Epithelial cell of esophagus (primary cell): ENCODE measurements around the gene ATG4D.
"Not testable (repeated sequence)": the region's sequence is repeated elsewhere in the genome, so short reads cannot be mapped to it uniquely, and the experiment has no call there.

ENCODE experiments used
- DNase-seq: peaks from one replicate; pipeline ENCODE4 v3.0.0; 2010; ENCODE audit warnings: low read depth
- H3K4me3 ChIP-seq: 2 replicates; pipeline ENCODE4 v1.5.1; 2011; ENCODE audit warnings: mild to moderate bottlenecking, low read length, control low read depth
- TF ChIP-seq, protein P1 (sequence below): IDR thresholded peaks from 2 replicates; pipeline ENCODE4 v1.5.1; 2011; ENCODE audit warnings: low read depth, mild to moderate bottlenecking, low read length, control low read depth, inconsistent platforms; ENCODE audit not compliant: insufficient read depth; ENCODE audit errors: missing control alignments

Gene ATG4D

GRCh38 chr19:10519421-10519820 is 24.3 kb upstream of the ATG4D start:
- DNase-seq, result no peak
- TF ChIP-seq, protein P1, sequence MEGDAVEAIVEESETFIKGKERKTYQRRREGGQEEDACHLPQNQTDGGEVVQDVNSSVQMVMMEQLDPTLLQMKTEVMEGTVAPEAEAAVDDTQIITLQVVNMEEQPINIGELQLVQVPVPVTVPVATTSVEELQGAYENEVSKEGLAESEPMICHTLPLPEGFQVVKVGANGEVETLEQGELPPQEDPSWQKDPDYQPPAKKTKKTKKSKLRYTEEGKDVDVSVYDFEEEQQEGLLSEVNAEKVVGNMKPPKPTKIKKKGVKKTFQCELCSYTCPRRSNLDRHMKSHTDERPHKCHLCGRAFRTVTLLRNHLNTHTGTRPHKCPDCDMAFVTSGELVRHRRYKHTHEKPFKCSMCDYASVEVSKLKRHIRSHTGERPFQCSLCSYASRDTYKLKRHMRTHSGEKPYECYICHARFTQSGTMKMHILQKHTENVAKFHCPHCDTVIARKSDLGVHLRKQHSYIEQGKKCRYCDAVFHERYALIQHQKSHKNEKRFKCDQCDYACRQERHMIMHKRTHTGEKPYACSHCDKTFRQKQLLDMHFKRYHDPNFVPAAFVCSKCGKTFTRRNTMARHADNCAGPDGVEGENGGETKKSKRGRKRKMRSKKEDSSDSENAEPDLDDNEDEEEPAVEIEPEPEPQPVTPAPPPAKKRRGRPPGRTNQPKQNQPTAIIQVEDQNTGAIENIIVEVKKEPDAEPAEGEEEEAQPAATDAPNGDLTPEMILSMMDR, result no peak
- no peak overlapping the region for H3K4me3 ChIP-seq

DNA sequence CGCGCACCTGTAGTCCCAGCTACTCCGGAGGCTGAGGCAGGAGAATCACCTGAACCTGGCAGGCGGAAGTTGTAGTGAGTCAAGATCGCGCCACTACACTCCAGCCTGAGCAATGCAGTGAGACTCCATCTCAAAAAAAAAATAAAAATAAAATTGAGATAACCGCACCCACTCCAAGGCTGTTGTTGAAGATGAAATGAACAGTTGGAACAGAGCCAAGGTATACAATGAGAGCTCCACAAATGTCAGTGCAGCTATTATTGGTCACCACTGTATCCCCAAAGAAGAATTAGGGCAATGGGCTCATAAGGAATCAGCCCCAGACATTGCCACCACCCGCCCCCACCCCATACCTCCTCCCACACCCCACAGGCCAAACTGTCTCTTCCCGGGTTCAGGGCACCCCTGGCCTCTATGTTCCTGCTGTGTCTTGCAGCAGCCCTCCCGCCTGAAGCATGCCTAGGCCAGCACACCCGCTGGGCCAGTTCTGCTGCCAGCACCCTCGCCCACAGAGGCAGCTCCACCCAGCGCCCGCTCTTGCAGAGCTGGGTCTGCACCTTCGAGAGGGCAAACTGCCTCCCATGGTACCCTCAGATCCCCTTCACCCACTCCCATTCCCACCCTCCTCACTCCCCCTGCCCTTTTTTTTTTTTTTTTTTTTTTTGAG is 22.9 kb upstream of the ATG4D start:
- no peak overlapping the region for H3K4me3 ChIP-seq
- TF ChIP-seq, protein P1, result peak; percentile 10
- DNase-seq, result peak; percentile 95

- TF ChIP-seq, protein P1, result no peak
- H3K4me3 ChIP-seq, result no peak overlapping the region
- no peak for DNase-seq
These were observed 22.1 kb upstream of the ATG4D start for GRCh38 chr19:10521461-10522171.

- TF ChIP-seq, protein P1, result no peak
- no peak overlapping the region for H3K4me3 ChIP-seq
- no peak for DNase-seq
These were observed 20.5 kb upstream of the ATG4D start for GRCh38 chr19:10523135-10523636.

DNA sequence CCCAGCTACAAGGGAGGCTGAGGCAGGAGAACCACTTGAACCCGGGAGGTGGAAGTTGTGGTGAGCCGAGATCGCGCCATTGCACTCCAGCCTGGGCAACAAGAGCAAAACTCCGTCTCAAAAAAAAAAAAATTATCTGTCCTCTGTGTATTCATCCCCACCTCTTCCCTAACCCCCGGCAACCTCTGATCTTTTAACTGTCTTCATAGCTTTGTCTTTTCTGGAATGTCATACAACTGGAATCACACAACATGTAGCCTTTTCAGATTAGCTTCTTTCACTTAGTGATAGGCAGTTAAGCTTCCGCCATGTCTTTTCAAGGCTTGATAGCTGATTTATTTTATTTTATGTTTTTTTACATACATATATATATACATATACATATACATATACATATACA is 18.1 kb upstream of the ATG4D start:
- no peak for DNase-seq
- H3K4me3 ChIP-seq, result no peak overlapping the region
- TF ChIP-seq, protein P1, result no peak

GRCh38 chr19:10526887-10527286 is 16.8 kb upstream of the ATG4D start:
- DNase-seq, H3K4me3 ChIP-seq: not testable (repeated sequence)

- no peak for DNase-seq
- H3K4me3 ChIP-seq, result no peak overlapping the region
- TF ChIP-seq, protein P1, result no peak
These were observed 11.2 kb upstream of the ATG4D start for GRCh38 chr19:10532457-10532856.
